Activated CD4-positive, alpha-beta memory T cell treated with anti-CD3 and anti-CD28 coated beads, Interleukin-2, amount 10 ng/mL, durations not matched to agents 7 days and 5 days (primary cell): ENCODE data around the gene FHOD3. TPM values are rescaled to one million over a fixed set of nuclear protein-coding genes. Genes with fewer than 3 reads are reported as not detected.

ENCODE experiments used
- CTCF ChIA-PET: fragments of 350-600 bp; sonication (Branson Sonifier 250); formaldehyde crosslinking; loops from one replicate; lab custom pipeline; 2021; ENCODE audit warnings: antibody characterized with exemption, inconsistent platforms; lab: Charles Lee
- POLR2A ChIA-PET: fragments of 350-600 bp; sonication (Branson Sonifier 250); formaldehyde crosslinking; loops from one replicate; lab custom pipeline; 2021; ENCODE audit warnings: antibody characterized with exemption; lab: Charles Lee
- DNase-seq: peaks from one replicate; pipeline ENCODE4 v3.0.0-alpha.2; 2020
- H3K27ac Mint-ChIP-seq: one replicate; pipeline ENCODE4 v1.8.0; 2021; ENCODE audit warnings: mild to moderate bottlenecking, mixed read lengths
- H3K27me3 Mint-ChIP-seq: one replicate; pipeline ENCODE4 v1.8.0; 2021; ENCODE audit warnings: mixed read lengths
- H3K36me3 Mint-ChIP-seq: one replicate; pipeline ENCODE4 v1.8.0; 2021; ENCODE audit warnings: low read depth, mixed read lengths
- H3K4me1 Mint-ChIP-seq: one replicate; pipeline ENCODE4 v1.8.0; 2021; ENCODE audit warnings: mixed read lengths
- H3K4me3 Mint-ChIP-seq: one replicate; pipeline ENCODE4 v1.8.0; 2021; ENCODE audit warnings: mild to moderate bottlenecking, mixed read lengths
- H3K9me3 Mint-ChIP-seq: one replicate; pipeline ENCODE4 v1.8.0; 2021; ENCODE audit warnings: mixed read lengths
- total RNA-seq, 2 experiments: library from RNA; stranded (reverse); gene quantifications; one replicate each; pipeline ENCODE4 v1.2.3, GENCODE V29; 2021

Gene FHOD3
- total RNA-seq, 2 experiments from 2014 or later = not detected

DNA sequence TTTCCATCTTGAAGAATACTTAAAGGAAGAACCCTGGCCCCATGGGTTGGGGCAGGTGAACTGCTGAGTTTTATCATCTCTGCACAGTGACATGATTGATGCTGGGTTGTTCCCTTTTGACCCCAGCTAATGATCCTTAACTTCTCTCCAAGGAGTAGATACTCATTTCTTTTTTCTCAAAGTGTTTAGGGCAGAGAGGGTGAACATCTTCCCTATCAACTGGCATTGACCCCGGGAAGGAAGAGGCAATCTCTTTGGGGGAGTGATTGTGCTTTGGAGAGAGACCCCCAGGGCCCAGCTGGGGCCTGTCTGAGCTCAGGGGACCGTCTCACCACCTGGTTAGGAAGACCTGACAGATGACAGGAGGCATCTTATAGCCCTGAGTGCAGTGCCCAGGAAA lies 190.6 kb downstream of the FHOD3 start:
- CTCF ChIA-PET = no interaction called here
- H3K36me3 Mint-ChIP-seq = no peaks in the 10 kb centered on the region
- peaks cover 2% of the 10 kb centered on the region for H3K27me3 Mint-ChIP-seq
- POLR2A ChIA-PET = no interaction called here
- no peak overlapping the region for H3K27ac Mint-ChIP-seq
- no peaks in the 10 kb centered on the region for H3K9me3 Mint-ChIP-seq
- H3K4me1 Mint-ChIP-seq = no peaks in the 10 kb centered on the region
- H3K4me3 Mint-ChIP-seq = no peak overlapping the region
- no peak for DNase-seq

DNA sequence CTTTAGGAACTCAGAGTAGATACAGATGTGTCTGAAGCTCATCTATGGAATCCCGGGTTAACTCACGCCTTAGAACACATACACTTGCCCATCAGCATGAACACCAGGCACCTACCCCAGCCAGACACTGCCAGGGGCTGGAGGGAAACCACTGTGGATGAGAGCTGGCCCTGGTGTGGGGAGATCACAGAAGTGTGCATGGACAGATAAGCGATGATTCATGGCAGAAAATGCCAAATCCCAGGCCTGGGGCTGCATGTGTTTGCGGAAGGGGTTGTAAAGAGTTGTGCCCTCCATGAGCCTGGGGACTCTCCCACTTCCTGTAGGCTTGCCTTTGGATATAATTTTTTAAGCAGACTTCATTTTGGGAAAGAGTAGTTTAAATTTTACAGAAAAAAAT lies 193.4 kb downstream of the FHOD3 start:
- Mint-ChIP-seq H3K9me3 (no peaks in the 10 kb centered on the region), H3K4me3 (no peak overlapping the region), H3K4me1 (no peaks in the 10 kb centered on the region), H3K36me3 (no peaks in the 10 kb centered on the region), H3K27ac (no peak overlapping the region), H3K27me3 (peaks cover 2% of the 10 kb centered on the region)
- DNase-seq = no peak
- ChIA-PET CTCF (no interaction called here), POLR2A (no interaction called here)

DNA sequence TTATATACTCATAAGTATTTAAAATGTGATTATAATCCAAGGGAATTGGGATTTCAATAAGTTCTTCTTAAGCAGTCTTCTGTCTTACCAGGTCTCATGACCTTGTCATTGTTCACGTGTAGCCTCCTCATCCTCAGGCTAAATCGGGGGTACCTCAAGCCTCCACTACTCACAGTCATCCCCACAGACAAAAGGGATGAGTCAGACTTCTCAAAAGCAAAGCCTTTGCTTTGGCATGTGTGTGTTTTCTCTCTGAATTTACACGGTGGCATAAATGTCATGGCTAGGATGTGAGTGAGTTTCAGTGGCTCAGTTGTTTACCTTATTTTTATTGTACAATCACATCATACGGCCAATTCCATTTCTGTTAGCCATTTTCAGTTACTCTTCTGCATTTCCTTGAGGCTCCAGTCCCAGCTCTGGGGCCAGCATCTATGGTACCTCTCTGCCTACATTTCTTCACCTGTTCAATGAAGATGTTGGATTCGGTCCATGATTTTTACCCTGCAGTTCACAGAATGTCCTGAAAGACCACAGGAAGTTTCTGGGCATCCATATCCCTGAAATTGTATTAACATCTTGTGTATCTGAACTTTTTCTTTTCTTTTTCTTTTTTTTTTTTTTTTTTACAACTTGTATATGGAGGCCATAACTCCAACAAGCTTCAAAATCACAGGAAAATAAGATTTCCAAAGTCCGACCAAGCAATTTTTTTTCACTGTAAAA lies 195.3 kb downstream of the FHOD3 start:
- ChIA-PET POLR2A (no interaction called here), CTCF (interaction anchor here (0.7 kb wide), 2 partner anchors 20 to 991 kb away, joined by 3 to 4 read pairs; no protein-coding TSS in a partner anchor)

DNA sequence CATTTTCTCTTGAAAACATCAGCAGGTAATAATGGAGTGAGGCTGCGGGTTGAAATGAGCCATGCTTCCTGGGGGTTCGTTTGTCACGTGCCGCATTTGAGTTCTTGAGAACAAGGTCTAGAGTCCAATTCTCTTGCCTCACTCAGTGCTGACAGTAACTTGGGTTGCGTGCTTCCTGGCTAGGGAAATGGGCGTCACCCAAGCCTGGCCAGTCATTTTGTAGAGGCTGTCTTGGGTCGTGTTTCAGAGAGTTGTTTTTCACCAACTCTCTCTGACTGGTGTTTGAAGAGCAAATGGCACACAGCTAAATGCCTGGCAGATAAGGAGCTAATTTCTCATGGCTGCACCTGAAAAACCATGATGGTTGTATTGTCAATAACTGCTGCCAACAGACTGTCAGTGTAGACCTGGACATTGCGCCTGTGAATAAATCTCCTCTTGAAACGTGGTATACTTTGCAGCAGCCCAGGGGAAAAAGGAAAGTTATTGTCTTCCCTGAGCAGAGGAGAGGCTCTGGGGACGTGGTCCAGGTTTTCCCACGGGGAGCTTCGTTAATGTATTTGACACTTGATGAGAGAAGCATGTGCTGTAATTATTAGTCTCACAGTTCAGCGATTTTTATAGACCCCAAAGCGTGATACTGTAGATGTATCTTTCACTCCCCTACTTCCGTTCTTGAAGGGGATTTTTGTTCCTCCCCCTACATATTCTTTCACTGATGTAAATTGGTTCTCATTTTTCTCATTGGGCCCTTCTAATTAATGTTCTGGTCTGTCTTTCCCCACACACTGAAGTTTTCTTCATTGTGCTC lies 196.0 kb downstream of the FHOD3 start:
- H3K4me1 Mint-ChIP-seq = no peaks in the 10 kb centered on the region
- no peaks in the 10 kb centered on the region for H3K36me3 Mint-ChIP-seq
- no peaks in the 10 kb centered on the region for H3K9me3 Mint-ChIP-seq
- no peak for DNase-seq
- CTCF ChIA-PET = interaction anchor here (0.7 kb wide), 1 partner anchor 990 kb away, joined by 4 read pairs; no protein-coding TSS in a partner anchor
- POLR2A ChIA-PET = no interaction called here
- H3K27ac Mint-ChIP-seq = no peak overlapping the region
- no peak overlapping the region for H3K4me3 Mint-ChIP-seq
- H3K27me3 Mint-ChIP-seq = peaks cover 5% of the 10 kb centered on the region

More for the DNA sequence above, 195.3 kb downstream of the FHOD3 start:
- H3K27ac Mint-ChIP-seq = no peak overlapping the region
- no peak overlapping the region for H3K4me3 Mint-ChIP-seq
- H3K9me3 Mint-ChIP-seq = no peaks in the 10 kb centered on the region
- no peaks in the 10 kb centered on the region for H3K4me1 Mint-ChIP-seq
- peaks cover 5% of the 10 kb centered on the region for H3K27me3 Mint-ChIP-seq
- no peak for DNase-seq
- H3K36me3 Mint-ChIP-seq = no peaks in the 10 kb centered on the region

DNA sequence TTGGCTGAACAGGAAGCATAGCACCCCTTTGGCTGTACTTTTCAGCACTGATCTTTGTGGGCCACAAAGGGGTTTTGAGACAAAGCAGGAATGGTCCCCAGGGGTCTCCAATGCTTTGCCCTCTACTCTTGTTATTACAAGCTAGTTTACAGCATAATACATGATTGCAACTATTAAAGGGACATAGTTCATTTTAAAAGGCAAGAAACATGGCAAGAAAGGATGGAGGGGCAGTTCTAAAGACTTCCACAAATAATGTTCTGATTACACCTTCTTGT lies 196.6 kb downstream of the FHOD3 start:
- peaks cover 5% of the 10 kb centered on the region for H3K27me3 Mint-ChIP-seq
- H3K9me3 Mint-ChIP-seq = no peaks in the 10 kb centered on the region
- no peak overlapping the region for H3K4me3 Mint-ChIP-seq
- H3K36me3 Mint-ChIP-seq = no peaks in the 10 kb centered on the region
- no peak for DNase-seq
- no peak overlapping the region for H3K27ac Mint-ChIP-seq
- ChIA-PET CTCF (no interaction called here), POLR2A (no interaction called here)
- H3K4me1 Mint-ChIP-seq = no peaks in the 10 kb centered on the region

DNA sequence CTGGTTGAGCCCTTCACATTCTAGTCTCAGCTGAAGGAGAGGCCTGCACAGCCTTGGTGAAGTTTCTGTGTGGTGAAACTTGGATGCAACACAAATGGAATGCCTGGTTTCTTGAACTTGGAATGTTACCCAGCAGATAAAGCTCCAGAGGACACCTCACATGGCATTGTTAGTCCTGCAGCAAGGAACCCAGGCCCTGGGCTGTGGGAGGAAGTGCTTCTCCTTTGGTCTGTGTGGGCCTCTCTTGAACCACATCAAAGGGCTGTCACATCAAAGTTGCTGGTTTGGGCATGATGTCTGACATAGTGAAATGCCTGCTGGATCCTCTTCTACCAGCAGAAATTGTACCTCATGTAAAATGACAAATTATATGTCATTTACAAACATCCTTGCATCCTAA lies 198.5 kb downstream of the FHOD3 start:
- POLR2A ChIA-PET = no interaction called here
- Mint-ChIP-seq H3K4me3 (no peak overlapping the region), H3K36me3 (no peaks in the 10 kb centered on the region), H3K4me1 (no peaks in the 10 kb centered on the region), H3K9me3 (no peaks in the 10 kb centered on the region), H3K27me3 (peaks cover 5% of the 10 kb centered on the region), H3K27ac (no peak overlapping the region)
- DNase-seq = no peak
- CTCF ChIA-PET = interaction anchor here (0.7 kb wide), 1 partner anchor 15 kb away, joined by 3 read pairs; no protein-coding TSS in a partner anchor

DNA sequence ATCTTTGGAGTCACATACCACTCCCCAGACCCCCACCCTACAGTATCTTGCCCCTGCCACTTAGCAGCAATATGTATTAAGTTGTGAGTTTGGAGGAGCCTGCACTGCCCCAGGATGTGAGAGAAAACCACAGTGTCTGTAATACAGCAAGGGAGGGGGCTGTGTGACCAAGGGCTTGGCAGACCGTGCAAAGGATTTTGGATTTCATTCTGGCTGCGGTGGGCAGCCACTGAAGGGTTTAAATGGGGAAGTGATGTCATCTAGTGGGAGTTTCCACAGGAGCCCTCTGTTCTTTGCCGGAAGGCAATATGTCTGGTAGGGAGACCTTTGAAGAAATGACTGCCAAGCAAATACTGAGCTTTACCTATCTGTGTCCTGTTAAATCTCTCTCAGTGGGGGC lies 202.4 kb downstream of the FHOD3 start:
- H3K4me1 Mint-ChIP-seq = no peaks in the 10 kb centered on the region
- H3K27ac Mint-ChIP-seq = no peak overlapping the region
- H3K27me3 Mint-ChIP-seq = peaks cover 3% of the 10 kb centered on the region
- no peak for DNase-seq
- no peaks in the 10 kb centered on the region for H3K9me3 Mint-ChIP-seq
- H3K4me3 Mint-ChIP-seq = no peak overlapping the region
- no peaks in the 10 kb centered on the region for H3K36me3 Mint-ChIP-seq
- POLR2A ChIA-PET = no interaction called here
- CTCF ChIA-PET = no interaction called here

DNA sequence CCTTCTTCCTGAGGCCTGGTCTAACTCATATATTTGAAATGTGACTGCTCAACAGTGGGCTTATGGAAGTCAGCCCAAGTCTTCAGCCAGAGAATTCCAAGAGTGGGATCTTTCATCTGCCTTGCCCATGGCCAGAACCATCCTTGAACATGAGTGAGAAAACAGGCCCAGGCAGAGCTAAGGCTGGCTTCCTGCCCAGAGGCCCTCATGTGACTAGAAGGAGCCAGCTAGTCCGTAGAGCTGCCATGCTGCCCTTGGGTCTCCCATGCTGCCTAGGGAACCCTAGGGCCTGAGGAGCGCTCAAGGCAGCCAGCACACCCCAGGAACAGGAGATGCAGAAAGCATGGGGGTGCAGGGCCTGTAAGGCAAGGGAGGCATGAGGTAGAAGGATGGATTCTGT lies 203.6 kb downstream of the FHOD3 start:
- ChIA-PET POLR2A (no interaction called here), CTCF (no interaction called here)
- H3K9me3 Mint-ChIP-seq = no peaks in the 10 kb centered on the region

DNA sequence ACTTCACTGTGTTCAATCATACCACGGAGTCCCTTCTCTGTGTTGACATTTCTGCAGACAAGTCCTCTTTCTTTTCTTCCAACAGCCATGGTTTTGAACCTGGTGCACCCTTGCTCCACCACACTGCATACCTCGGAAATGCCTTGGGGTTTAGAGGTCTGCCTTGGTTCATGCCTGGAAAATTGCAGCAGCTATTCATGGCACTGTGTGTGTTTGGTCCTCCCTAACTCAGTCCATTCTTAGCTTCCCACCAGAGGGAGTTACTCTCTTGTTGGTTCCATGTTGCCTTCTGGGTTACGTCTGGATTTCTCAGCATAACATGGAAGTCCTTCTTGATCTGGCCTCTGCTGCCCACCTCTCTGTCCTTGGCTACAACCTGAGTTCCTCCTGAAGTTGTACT lies 206.0 kb downstream of the FHOD3 start:
- ChIA-PET POLR2A (no interaction called here), CTCF (no interaction called here)
- no peak for DNase-seq
- Mint-ChIP-seq H3K27me3 (peaks cover 3% of the 10 kb centered on the region), H3K4me3 (no peak overlapping the region), H3K9me3 (no peaks in the 10 kb centered on the region), H3K4me1 (no peaks in the 10 kb centered on the region), H3K27ac (no peak overlapping the region), H3K36me3 (no peaks in the 10 kb centered on the region)

More for the DNA sequence above, 203.6 kb downstream of the FHOD3 start:
- DNase-seq = no peak
- H3K4me1 Mint-ChIP-seq = no peaks in the 10 kb centered on the region
- peaks cover 3% of the 10 kb centered on the region for H3K27me3 Mint-ChIP-seq
- H3K4me3 Mint-ChIP-seq = no peak overlapping the region
- H3K27ac Mint-ChIP-seq = no peak overlapping the region
- no peaks in the 10 kb centered on the region for H3K36me3 Mint-ChIP-seq

DNA sequence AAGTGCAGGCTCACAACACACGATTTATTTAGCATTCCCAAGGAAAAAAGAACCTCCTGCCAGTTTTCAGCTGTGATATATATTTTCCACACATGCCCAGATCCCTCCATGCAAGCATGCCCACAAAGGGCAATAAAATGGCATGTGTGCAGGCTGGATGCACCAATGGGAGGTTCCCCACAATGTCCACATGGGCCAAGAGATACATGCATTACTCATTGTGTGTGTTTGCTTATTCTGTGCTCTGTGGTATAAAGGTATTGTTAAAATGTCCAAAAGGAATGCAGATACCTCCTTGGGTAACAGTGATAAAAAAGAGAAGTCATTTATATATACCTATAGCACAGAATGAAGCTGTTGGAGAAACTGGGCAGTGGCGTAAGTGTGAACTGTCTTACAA lies 207.4 kb downstream of the FHOD3 start:
- Mint-ChIP-seq H3K4me3 (no peak overlapping the region), H3K9me3 (no peaks in the 10 kb centered on the region), H3K27me3 (peaks cover 3% of the 10 kb centered on the region), H3K36me3 (no peaks in the 10 kb centered on the region), H3K27ac (no peak overlapping the region), H3K4me1 (no peaks in the 10 kb centered on the region)
- DNase-seq = no peak
- ChIA-PET POLR2A (no interaction called here), CTCF (no interaction called here)

DNA sequence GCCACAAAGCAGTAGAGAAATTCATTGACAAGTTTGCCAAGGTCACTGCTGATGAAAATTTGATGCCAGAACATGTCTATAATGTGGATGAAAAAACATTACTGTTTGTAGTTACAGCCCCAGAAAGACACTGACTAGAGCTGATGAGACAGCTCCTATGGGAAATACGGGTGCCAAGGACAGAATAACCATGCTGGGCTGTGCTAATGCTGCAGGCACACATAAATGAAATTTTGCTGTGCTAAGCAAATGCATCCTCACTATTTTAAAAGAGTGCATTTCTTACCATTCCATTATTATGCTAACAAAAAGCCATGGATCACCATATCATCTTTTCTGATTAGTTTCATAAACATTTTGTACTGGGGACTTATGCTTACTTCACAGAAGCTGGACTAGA lies 208.2 kb downstream of the FHOD3 start:
- DNase-seq = no peak
- H3K27me3 Mint-ChIP-seq = peaks cover 3% of the 10 kb centered on the region
- no peak overlapping the region for H3K4me3 Mint-ChIP-seq
- POLR2A ChIA-PET = no interaction called here
- H3K36me3 Mint-ChIP-seq = no peaks in the 10 kb centered on the region
- CTCF ChIA-PET = no interaction called here
- no peaks in the 10 kb centered on the region for H3K9me3 Mint-ChIP-seq
- no peaks in the 10 kb centered on the region for H3K4me1 Mint-ChIP-seq
- no peak overlapping the region for H3K27ac Mint-ChIP-seq

DNA sequence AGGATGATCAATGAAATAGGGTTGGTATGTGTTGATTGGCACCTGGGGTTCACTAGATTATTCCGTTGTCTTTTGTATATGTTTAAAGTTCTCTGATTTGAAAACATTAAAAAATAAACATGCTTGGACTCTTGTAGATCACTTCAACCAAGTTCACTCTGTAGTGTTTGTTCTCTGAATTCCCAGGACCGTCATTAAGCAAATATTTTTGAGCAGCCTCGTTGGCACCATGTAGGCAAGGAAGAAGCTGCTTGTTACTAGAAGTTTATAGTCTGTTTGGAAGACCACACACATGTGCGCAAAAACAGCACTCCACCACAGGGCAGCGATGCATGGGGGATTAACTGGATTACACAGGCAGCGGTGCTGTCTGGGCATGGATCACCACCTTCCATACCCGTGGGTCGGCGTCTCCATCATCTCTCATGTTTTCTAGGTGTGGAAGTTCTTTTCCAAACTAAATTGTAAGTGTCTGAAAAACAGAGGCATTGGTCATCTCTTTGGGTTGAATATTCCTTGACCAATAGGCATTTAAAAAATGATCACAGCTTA lies 212.2 kb downstream of the FHOD3 start:
- H3K36me3 Mint-ChIP-seq = no peaks in the 10 kb centered on the region

DNA sequence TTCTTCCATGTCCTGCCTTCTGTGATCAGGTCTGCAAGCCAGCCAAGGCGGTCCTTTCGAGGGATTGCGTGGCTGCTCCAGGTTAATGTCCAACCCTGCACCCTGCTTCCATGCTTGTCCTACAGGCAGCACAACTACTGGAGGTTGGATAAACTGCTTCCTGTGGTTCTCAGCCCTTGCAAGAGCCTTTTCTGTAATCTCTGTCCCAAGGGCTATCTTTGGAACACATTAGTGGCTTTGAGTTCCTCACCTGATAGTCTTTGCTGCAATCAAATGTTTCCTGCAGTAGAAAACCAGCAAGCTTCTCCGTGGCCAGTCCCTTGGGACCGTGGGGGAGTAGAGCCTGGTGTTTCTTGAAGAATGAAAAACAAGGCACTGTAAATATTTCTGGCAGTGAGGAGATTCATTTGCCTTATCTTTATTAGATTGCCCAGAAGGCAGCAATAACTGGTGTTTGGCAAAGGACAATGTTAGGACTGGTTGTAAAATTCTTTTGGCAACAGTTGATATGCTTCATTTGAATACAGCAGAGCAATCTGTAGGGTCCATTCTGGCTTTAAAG lies 214.4 kb downstream of the FHOD3 start:
- H3K27ac Mint-ChIP-seq = no peak overlapping the region
- CTCF ChIA-PET = no interaction called here

More for the DNA sequence above, 212.2 kb downstream of the FHOD3 start:
- Mint-ChIP-seq H3K4me1 (no peaks in the 10 kb centered on the region), H3K4me3 (no peak overlapping the region), H3K9me3 (no peaks in the 10 kb centered on the region), H3K27ac (no peak overlapping the region), H3K27me3 (peaks cover 6% of the 10 kb centered on the region)
- POLR2A ChIA-PET = no interaction called here
- DNase-seq = no peak
- CTCF ChIA-PET = interaction anchor here (1.3 kb wide), 1 partner anchor 14 kb away, joined by 3 read pairs; no protein-coding TSS in a partner anchor

More for the DNA sequence above, 214.4 kb downstream of the FHOD3 start:
- DNase-seq = no peak
- no peak overlapping the region for H3K4me3 Mint-ChIP-seq
- no peaks in the 10 kb centered on the region for H3K9me3 Mint-ChIP-seq
- H3K27me3 Mint-ChIP-seq = peaks cover 6% of the 10 kb centered on the region
- H3K36me3 Mint-ChIP-seq = no peaks in the 10 kb centered on the region
- no peaks in the 10 kb centered on the region for H3K4me1 Mint-ChIP-seq
- POLR2A ChIA-PET = no interaction called here
